ENCODE measurements around the gene SPIB. TPM values are rescaled to one million over a fixed set of nuclear protein-coding genes. Genes with fewer than 3 reads are reported as not detected.
"Not testable (repeated sequence)": the region's sequence is repeated elsewhere in the genome, so short reads cannot be mapped to it uniquely, and the experiment has no call there.

The SPIB gene
- total RNA-seq, 2 donors from 2014 or later: 1.9 to 3.0 TPM

DNA sequence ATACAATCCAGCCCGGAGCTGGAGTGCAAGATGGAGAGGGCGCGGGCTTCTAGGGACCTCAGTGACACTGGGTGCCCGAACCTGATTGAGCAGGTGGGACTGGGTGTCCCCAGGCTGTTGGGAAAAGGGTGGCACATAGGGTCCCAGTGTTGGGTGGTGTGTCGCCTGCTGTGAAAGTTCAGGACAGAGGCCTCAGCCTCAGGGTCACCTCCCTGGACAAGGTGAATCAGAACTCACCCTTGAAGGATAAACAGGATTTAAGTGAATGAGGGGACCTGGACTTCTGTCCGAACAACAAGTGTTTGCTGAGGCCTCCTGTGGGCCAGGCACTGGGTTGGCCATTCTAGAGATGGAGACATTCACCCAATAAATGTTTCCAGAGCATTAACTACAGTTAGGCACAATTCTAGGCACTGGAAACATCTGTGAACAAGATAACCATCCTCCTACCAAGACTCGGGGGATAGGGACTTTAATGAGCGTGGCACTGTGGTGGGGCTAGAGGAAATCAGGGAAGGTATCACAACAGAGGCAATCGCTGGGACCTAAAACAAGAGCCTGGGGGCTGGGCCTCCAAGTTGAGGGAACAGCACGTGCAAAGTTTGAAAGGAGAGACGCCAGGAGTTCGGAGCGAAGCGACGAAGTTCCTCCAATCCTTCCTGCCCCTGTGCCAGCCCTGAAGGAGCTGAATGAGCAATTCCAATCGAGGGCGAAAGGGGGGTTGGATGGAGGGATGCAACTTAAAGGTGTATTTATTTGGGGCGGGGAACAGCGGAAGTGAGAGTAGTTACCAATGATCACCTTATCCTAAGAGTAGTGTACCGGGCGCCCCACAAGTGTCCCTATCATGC is 35.5 kb upstream of the SPIB start:
- DNase-seq (no peak), ATAC-seq (peak; percentile 34)
- Mint-ChIP-seq H3K4me1 (peaks cover 40% of the 10 kb centered on the region), H3K27me3 (no peaks in the 10 kb centered on the region), H3K36me3 (ENCODE audit: low read depth) (peaks cover 14% of the 10 kb centered on the region), H3K4me3 (peak overlapping the region; percentile 95), H3K27ac (peak overlapping the region; percentile 95)
- no peaks in the 10 kb centered on the region for H3K9me3 ChIP-seq (ENCODE audit: control insufficient read depth, low read length, poor library complexity, severe bottlenecking)

GRCh38 chr19:50383852-50384684 is 34.7 kb upstream of the SPIB start, which contains the start of gene POLD1:
Gene POLD1 (plus strand): TSS chr19:50384347. CDS start chr19:50398852, 14,505 bp downstream.
- H3K9me3 ChIP-seq (ENCODE audit: control insufficient read depth, low read length, poor library complexity, severe bottlenecking): no peaks in the 10 kb centered on the region
- Mint-ChIP-seq H3K27ac (peak within 1 kb of the TSS; percentile 95), H3K4me1 (peaks cover 37% of the 10 kb centered on the region), H3K4me3 (peak within 1 kb of the TSS; percentile 95), H3K36me3 (ENCODE audit: low read depth) (peaks cover 13% of the 10 kb centered on the region), H3K27me3 (no peaks in the 10 kb centered on the region)
- ATAC-seq (peak; percentile 89), DNase-seq (peak; percentile 99 to 100 (median 100))

DNA sequence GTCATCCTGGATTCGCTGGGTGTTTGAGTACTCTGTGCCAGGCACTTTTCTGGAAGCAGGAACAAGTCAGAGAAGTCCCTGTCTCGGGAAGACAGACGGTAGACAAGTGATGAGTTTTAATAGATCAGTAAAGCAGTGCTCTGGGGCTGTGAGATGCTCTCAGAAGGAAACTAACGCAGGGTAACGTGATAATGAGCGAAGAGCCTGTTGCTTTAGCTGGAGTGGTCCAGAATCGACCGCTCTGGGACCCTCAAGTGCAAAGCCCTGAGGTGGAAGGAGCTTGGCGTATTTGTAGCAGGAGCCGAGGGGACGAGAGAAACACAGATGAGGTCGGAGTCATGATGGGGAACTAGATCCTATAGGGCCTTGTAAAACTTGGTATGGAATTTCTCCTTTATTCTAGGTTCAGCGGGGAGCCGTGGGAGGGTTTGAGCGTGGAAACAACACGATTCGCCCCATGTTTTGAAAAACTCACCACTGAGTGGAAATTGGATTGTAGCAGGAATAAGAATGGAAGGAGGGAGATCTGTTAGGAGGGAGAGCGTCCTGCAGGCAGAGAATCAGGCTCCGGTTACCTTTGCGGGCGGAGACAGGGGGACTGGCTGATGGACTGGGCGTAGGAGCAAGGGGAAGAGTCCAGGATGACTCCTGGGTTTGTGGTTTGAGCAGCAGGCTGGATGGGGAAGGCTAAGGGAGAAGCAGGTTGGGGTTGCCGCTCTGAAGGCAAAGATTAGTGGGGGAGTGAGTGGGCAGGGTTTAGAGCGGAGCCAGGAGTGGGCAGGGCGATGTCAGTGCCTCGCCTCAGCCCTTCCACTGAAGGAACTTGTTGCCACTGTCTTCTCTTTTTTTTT is 33.8 kb upstream of the SPIB start:
- ATAC-seq (no peak), DNase-seq (no peak)
- H3K27ac Mint-ChIP-seq: peak overlapping the region; percentile 95
- peak overlapping the region; percentile 95 for H3K4me3 Mint-ChIP-seq
- H3K27me3 Mint-ChIP-seq: no peaks in the 10 kb centered on the region
- peaks cover 32% of the 10 kb centered on the region for H3K4me1 Mint-ChIP-seq
- peaks cover 7% of the 10 kb centered on the region for H3K36me3 Mint-ChIP-seq (ENCODE audit: low read depth)
- no peaks in the 10 kb centered on the region for H3K9me3 ChIP-seq (ENCODE audit: control insufficient read depth, low read length, poor library complexity, severe bottlenecking)

GRCh38 chr19:50387176-50387867 is 31.4 kb upstream of the SPIB start:
- Mint-ChIP-seq H3K4me1 (peaks cover 27% of the 10 kb centered on the region), H3K36me3 (ENCODE audit: low read depth) (peaks cover 6% of the 10 kb centered on the region), H3K27me3 (no peaks in the 10 kb centered on the region), H3K4me3 (no peak overlapping the region), H3K27ac (peak overlapping the region; percentile 51)
- H3K9me3 ChIP-seq (ENCODE audit: control insufficient read depth, low read length, poor library complexity, severe bottlenecking): no peaks in the 10 kb centered on the region
- DNase-seq (no peak), ATAC-seq (no peak)

- DNase-seq (no peak), ATAC-seq (no peak)
- peak overlapping the region; percentile 51 for H3K27ac Mint-ChIP-seq
Measured at GRCh38 chr19:50387868-50388245, 30.9 kb upstream of the SPIB start.

GRCh38 chr19:50390295-50390694 is 28.4 kb upstream of the SPIB start:
- H3K36me3 Mint-ChIP-seq (ENCODE audit: low read depth); H3K9me3 ChIP-seq (ENCODE audit: control insufficient read depth, low read length, poor library complexity, severe bottlenecking); H3K27me3 Mint-ChIP-seq; H3K4me1 Mint-ChIP-seq; ATAC-seq; H3K4me3 Mint-ChIP-seq; DNase-seq; H3K27ac Mint-ChIP-seq: not testable (repeated sequence)

More at GRCh38 chr19:50387868-50388245, 30.9 kb upstream of the SPIB start:
- peaks cover 27% of the 10 kb centered on the region for H3K4me1 Mint-ChIP-seq
- H3K4me3 Mint-ChIP-seq: no peak overlapping the region
- H3K27me3 Mint-ChIP-seq: no peaks in the 10 kb centered on the region
- H3K36me3 Mint-ChIP-seq (ENCODE audit: low read depth): peaks cover 6% of the 10 kb centered on the region
- H3K9me3 ChIP-seq (ENCODE audit: control insufficient read depth, low read length, poor library complexity, severe bottlenecking): no peaks in the 10 kb centered on the region

DNA sequence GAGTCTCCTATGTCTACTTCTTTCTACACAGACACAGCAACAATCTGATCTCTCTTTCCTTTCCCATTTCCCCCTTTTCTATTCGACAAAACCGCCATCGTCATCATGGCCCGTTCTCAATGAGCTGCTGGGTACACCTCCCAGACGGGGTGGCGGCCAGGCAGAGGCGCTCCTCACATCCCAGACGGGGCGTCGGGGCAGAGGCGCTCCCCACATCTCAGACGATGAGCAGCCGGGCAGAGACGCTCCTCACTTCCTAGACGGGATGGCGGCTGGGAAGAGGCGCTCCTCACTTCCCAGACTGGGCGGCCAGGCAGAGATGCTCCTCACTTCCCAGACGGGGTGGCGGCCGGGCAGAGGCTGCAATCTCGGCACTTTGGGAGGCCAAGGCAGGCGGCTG is 27.8 kb upstream of the SPIB start:
- ATAC-seq, H3K4me1 Mint-ChIP-seq: not testable (repeated sequence)

DNA sequence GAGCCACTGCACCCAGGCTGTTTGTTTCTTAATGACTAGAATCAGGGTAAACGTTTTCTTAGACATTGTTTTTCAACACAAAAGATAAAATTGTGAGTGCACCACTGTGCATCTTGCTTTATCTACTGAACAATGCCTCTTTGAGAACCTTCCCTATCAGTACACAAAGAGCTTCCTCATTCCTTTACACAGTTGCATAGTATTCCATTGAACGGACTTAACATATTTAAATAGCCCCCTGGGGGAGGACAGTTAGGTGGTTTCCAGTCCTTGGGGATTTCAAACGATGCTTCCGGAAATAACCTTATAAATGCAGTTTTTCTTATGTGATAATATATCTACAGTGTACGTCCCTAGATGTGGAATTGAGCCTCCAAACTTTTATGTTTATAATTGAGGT is 26.0 kb upstream of the SPIB start:
- DNase-seq (no peak), ATAC-seq (no peak)
- no peaks in the 10 kb centered on the region for H3K27me3 Mint-ChIP-seq
- H3K36me3 Mint-ChIP-seq (ENCODE audit: low read depth): peaks cover 2% of the 10 kb centered on the region
- no peaks in the 10 kb centered on the region for H3K9me3 ChIP-seq (ENCODE audit: control insufficient read depth, low read length, poor library complexity, severe bottlenecking)
- H3K27ac Mint-ChIP-seq: no peak overlapping the region
- H3K4me3 Mint-ChIP-seq: no peak overlapping the region
- H3K4me1 Mint-ChIP-seq: peaks cover 4% of the 10 kb centered on the region

More for the DNA sequence above, 27.8 kb upstream of the SPIB start:
- not testable (repeated sequence) for H3K36me3 Mint-ChIP-seq (ENCODE audit: low read depth); H3K9me3 ChIP-seq (ENCODE audit: control insufficient read depth, low read length, poor library complexity, severe bottlenecking); H3K4me3 Mint-ChIP-seq; H3K27ac Mint-ChIP-seq; H3K27me3 Mint-ChIP-seq; DNase-seq

DNA sequence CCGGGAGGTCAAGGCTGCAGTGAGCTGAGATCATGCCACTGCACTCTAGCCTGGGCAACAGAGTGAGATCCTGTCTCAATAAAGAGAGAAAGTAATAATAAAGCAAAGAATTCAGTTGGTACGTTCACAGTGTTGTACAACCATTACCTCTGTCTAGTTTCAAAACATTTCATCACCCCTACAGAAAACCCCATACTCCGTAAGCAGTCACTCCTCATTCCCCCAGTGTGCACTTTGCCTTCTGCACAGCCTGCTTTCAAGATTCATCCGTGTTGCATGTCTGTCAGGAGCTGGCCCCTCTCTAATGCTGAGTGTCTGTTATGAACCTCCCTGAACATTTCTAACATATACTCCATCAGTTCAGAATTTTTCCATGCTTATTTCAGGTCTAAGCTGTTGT is 25.1 kb upstream of the SPIB start:
- Mint-ChIP-seq H3K27ac (no peak overlapping the region), H3K4me3 (no peak overlapping the region), H3K27me3 (no peaks in the 10 kb centered on the region), H3K36me3 (ENCODE audit: low read depth) (peaks cover 4% of the 10 kb centered on the region), H3K4me1 (peaks cover 6% of the 10 kb centered on the region)
- DNase-seq (no peak), ATAC-seq (no peak)
- H3K9me3 ChIP-seq (ENCODE audit: control insufficient read depth, low read length, poor library complexity, severe bottlenecking): no peaks in the 10 kb centered on the region

GRCh38 chr19:50394017-50394416 is 24.7 kb upstream of the SPIB start:
- Mint-ChIP-seq H3K36me3 (ENCODE audit: low read depth) (peaks cover 4% of the 10 kb centered on the region), H3K4me3 (no peak overlapping the region), H3K27me3 (no peaks in the 10 kb centered on the region), H3K27ac (no peak overlapping the region), H3K4me1 (peaks cover 6% of the 10 kb centered on the region)
- no peak for DNase-seq
- no peak for ATAC-seq
- no peaks in the 10 kb centered on the region for H3K9me3 ChIP-seq (ENCODE audit: control insufficient read depth, low read length, poor library complexity, severe bottlenecking)

- ATAC-seq (no peak), DNase-seq (no peak)
- H3K9me3 ChIP-seq (ENCODE audit: control insufficient read depth, low read length, poor library complexity, severe bottlenecking): no peaks in the 10 kb centered on the region
- no peak overlapping the region for H3K4me3 Mint-ChIP-seq
- peak overlapping the region; percentile 16 for H3K27ac Mint-ChIP-seq
- H3K4me1 Mint-ChIP-seq: peaks cover 6% of the 10 kb centered on the region
- H3K27me3 Mint-ChIP-seq: no peaks in the 10 kb centered on the region
- peaks cover 4% of the 10 kb centered on the region for H3K36me3 Mint-ChIP-seq (ENCODE audit: low read depth)
Measured at GRCh38 chr19:50398675-50399367, 19.9 kb upstream of the SPIB start.

DNA sequence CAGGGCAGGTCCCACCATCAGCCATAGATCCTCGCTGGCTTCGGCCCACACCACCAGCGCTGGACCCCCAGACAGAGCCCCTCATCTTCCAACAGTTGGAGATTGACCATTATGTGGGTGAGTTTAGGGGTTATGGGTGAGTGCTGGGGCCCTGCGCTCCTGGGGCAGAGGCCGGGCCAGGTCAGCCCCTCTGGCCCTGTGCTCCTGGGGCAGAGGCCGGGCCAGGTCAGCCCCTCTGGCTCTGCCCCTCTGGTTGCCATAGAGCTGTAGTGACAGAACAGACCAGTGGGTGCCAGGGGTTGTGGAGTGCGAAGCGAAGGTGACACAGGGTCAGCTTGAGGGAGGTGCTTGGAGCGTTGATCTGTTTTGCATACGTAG is 19.4 kb upstream of the SPIB start:
- no peaks in the 10 kb centered on the region for H3K27me3 Mint-ChIP-seq
- DNase-seq: no peak
- H3K4me1 Mint-ChIP-seq: peaks cover 6% of the 10 kb centered on the region
- no peak overlapping the region for H3K4me3 Mint-ChIP-seq
- H3K9me3 ChIP-seq (ENCODE audit: control insufficient read depth, low read length, poor library complexity, severe bottlenecking): no peaks in the 10 kb centered on the region
- ATAC-seq: no peak
- H3K27ac Mint-ChIP-seq: no peak overlapping the region
- peaks cover 4% of the 10 kb centered on the region for H3K36me3 Mint-ChIP-seq (ENCODE audit: low read depth)
